SK-N-SH treated with all-trans-retinoic acid at 6 μM for 48 hours (cell line): ENCODE measurements around the gene WFS1.

ENCODE experiments used
- GLIS3 ChIP-seq: fragments of 250-450 bp; sonication (Bioruptor Pico); IDR thresholded peaks from 2 replicates; pipeline ENCODE4 v1.5.0; 2020; ENCODE audit warnings: mild to moderate bottlenecking, moderate library complexity
- TF ChIP-seq, protein P1 (sequence below): fragments of 250-450 bp; sonication (Bioruptor Pico); IDR thresholded peaks from 2 replicates; pipeline ENCODE4 v1.5.0; 2020; ENCODE audit warnings: mild to moderate bottlenecking, moderate library complexity

- TF ChIP-seq, protein P1, sequence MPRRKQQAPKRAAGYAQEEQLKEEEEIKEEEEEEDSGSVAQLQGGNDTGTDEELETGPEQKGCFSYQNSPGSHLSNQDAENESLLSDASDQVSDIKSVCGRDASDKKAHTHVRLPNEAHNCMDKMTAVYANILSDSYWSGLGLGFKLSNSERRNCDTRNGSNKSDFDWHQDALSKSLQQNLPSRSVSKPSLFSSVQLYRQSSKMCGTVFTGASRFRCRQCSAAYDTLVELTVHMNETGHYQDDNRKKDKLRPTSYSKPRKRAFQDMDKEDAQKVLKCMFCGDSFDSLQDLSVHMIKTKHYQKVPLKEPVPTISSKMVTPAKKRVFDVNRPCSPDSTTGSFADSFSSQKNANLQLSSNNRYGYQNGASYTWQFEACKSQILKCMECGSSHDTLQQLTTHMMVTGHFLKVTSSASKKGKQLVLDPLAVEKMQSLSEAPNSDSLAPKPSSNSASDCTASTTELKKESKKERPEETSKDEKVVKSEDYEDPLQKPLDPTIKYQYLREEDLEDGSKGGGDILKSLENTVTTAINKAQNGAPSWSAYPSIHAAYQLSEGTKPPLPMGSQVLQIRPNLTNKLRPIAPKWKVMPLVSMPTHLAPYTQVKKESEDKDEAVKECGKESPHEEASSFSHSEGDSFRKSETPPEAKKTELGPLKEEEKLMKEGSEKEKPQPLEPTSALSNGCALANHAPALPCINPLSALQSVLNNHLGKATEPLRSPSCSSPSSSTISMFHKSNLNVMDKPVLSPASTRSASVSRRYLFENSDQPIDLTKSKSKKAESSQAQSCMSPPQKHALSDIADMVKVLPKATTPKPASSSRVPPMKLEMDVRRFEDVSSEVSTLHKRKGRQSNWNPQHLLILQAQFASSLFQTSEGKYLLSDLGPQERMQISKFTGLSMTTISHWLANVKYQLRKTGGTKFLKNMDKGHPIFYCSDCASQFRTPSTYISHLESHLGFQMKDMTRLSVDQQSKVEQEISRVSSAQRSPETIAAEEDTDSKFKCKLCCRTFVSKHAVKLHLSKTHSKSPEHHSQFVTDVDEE, result no peak
- TF ChIP-seq GLIS3 (CRISPR knock-in tag), result no peak
Observed at GRCh38 chr4:6327220-6327917, 57.7 kb downstream of the WFS1 start.
